HG03432 (cell line): ENCODE results near the gene HTRA1.

ENCODE experiments used
- ATAC-seq: cut with Tn5 transposase; IDR thresholded peaks from one replicate; pipeline ENCODE4 v1.9.1; 2021; ENCODE audit warnings: mild to moderate bottlenecking, moderate library complexity; ENCODE audit not compliant: unreplicated experiment

The HTRA1 gene

GRCh38 chr10:122454071-122454470, 7.3 kb upstream of the HTRA1 start:
- ATAC-seq = no peak

GRCh38 chr10:122454603-122455080, 6.7 kb upstream of the HTRA1 start, which contains the start of gene ARMS2:
TSS of gene ARMS2 (plus strand) at chr10:122454653. CDS start at chr10:122454728, 75 bp downstream.
- no peak for ATAC-seq

GRCh38 chr10:122455376-122456079, 5.8 kb upstream of the HTRA1 start:
- ATAC-seq = no peak

GRCh38 chr10:122457934-122458333, 3.4 kb upstream of the HTRA1 start:
- ATAC-seq = no peak

- ATAC-seq = no peak
Measured at GRCh38 chr10:122458693-122459092, 2.7 kb upstream of the HTRA1 start.

GRCh38 chr10:122459561-122460273, 1.6 kb upstream of the HTRA1 start:
- no peak for ATAC-seq

- ATAC-seq = no peak
Measured at GRCh38 chr10:122460891-122461293, 461 bp upstream of the HTRA1 start.

GRCh38 chr10:122461729-122462532, 578 bp downstream of the HTRA1 start:
- ATAC-seq = no peak

- ATAC-seq = no peak
Measured at GRCh38 chr10:122462533-122463465, 1.4 kb downstream of the HTRA1 start.

GRCh38 chr10:122463466-122464249, 2.3 kb downstream of the HTRA1 start:
- ATAC-seq = no peak

GRCh38 chr10:122464250-122464510, 2.8 kb downstream of the HTRA1 start:
- ATAC-seq = no peak

GRCh38 chr10:122464586-122464985, 3.2 kb downstream of the HTRA1 start:
- ATAC-seq = no peak

GRCh38 chr10:122465401-122466040, 4.2 kb downstream of the HTRA1 start:
- ATAC-seq = no peak

GRCh38 chr10:122466951-122467381, 5.6 kb downstream of the HTRA1 start:
- ATAC-seq = no peak

GRCh38 chr10:122467701-122468100, 6.3 kb downstream of the HTRA1 start:
- ATAC-seq = no peak

GRCh38 chr10:122468307-122468925, 7.1 kb downstream of the HTRA1 start:
- ATAC-seq = no peak

GRCh38 chr10:122468926-122469781, 7.8 kb downstream of the HTRA1 start:
- no peak for ATAC-seq

- ATAC-seq = no peak
Measured at GRCh38 chr10:122469848-122470247, 8.5 kb downstream of the HTRA1 start.
